ENCODE results near the gene XIST.

GRCh38 chrX:73838123-73838522, 14.4 kb downstream of the XIST start:
- TF ChIP-seq POLR2A (IDR thresholded peaks at IDR 0.05), result no peak
- TF ChIP-seq CTCF (IDR thresholded peaks at IDR 0.05), result no peak
